Stimulated activated naive CD4-positive, alpha-beta T cell (primary cell): ENCODE data around the gene PTPN20.

ENCODE experiments used
- DNase-seq, 6 experiments: peaks; one replicate each; lab custom pipeline; 2025; lab: John Stamatoyannopoulos, UW

Gene PTPN20

GRCh38 chr10:47035171-47035818 lies 124.1 kb downstream of the PTPN20 start:
- DNase-seq = no peak

GRCh38 chr10:47035819-47036337 lies 124.7 kb downstream of the PTPN20 start:
- DNase-seq = no peak

- no peak for DNase-seq
Observed at GRCh38 chr10:47036771-47037170, 125.5 kb downstream of the PTPN20 start.

GRCh38 chr10:47037654-47038425 lies 126.6 kb downstream of the PTPN20 start:
- no peak for DNase-seq

- DNase-seq = no peak
Observed at GRCh38 chr10:47038881-47039561, 127.8 kb downstream of the PTPN20 start.

- no peak for DNase-seq
Observed at GRCh38 chr10:47039562-47039913, 128.3 kb downstream of the PTPN20 start.

GRCh38 chr10:47040041-47040491 lies 128.8 kb downstream of the PTPN20 start:
- no peak for DNase-seq

- no peak for DNase-seq
Observed at GRCh38 chr10:47040681-47041080, 129.5 kb downstream of the PTPN20 start.

GRCh38 chr10:47041396-47042198 lies 130.4 kb downstream of the PTPN20 start:
- no peak for DNase-seq

- DNase-seq = no peak
Observed at GRCh38 chr10:47042199-47042473, 130.9 kb downstream of the PTPN20 start.

GRCh38 chr10:47042780-47043750 lies 131.8 kb downstream of the PTPN20 start:
- DNase-seq = no peak

- DNase-seq = no peak
Observed at GRCh38 chr10:47043928-47044538, 132.8 kb downstream of the PTPN20 start.

- DNase-seq = no peak
Observed at GRCh38 chr10:47044741-47045140, 133.5 kb downstream of the PTPN20 start.

GRCh38 chr10:47045331-47045861 lies 134.2 kb downstream of the PTPN20 start:
- DNase-seq = no peak

- no peak for DNase-seq
Observed at GRCh38 chr10:47046321-47047126, 135.3 kb downstream of the PTPN20 start.

- DNase-seq = peak in 1 of 6 experiments; percentile 6
Observed at GRCh38 chr10:47047127-47047504, 135.9 kb downstream of the PTPN20 start.

- peak; percentile 34 to 80 (median 67) for DNase-seq
Observed at GRCh38 chr10:47047577-47048525, 136.6 kb downstream of the PTPN20 start.

GRCh38 chr10:47048526-47048905 lies 137.3 kb downstream of the PTPN20 start:
- no peak for DNase-seq
